ENCODE data around the gene PPIB.
A peak's percentile ranks its signal among the peaks of the same experiment; 100 is the strongest.

The PPIB gene

GRCh38 chr15:64158363-64159134 lies 4.3 kb downstream of the PPIB start:
- DNase-seq (ENCODE audit: low spot score), result no peak

GRCh38 chr15:64157599-64158125 lies 5.2 kb downstream of the PPIB start:
- no peak for DNase-seq (ENCODE audit: low spot score)

- DNase-seq (ENCODE audit: low spot score), result no peak
Observed at GRCh38 chr15:64156652-64157331, 6.0 kb downstream of the PPIB start.

GRCh38 chr15:64155802-64156651 lies 6.8 kb downstream of the PPIB start:
- DNase-seq (ENCODE audit: low spot score), result no peak

GRCh38 chr15:64153480-64154367 lies 9.1 kb downstream of the PPIB start:
- DNase-seq (ENCODE audit: low spot score), result peak; percentile 94

GRCh38 chr15:64152507-64153387 lies 10.1 kb downstream of the PPIB start:
- peak; percentile 63 for DNase-seq (ENCODE audit: low spot score)

GRCh38 chr15:64151727-64152506 lies 10.9 kb downstream of the PPIB start, which contains the start of gene SNX22:
SNX22 (plus strand) TSS chr15:64151731; CDS start chr15:64151776, 45 bp downstream.
- DNase-seq (ENCODE audit: low spot score), result no peak

- no peak for DNase-seq (ENCODE audit: low spot score)
Observed at GRCh38 chr15:64149893-64150578, 12.8 kb downstream of the PPIB start.

- peak; percentile 62 for DNase-seq (ENCODE audit: low spot score)
Observed at GRCh38 chr15:64149424-64149823, 13.4 kb downstream of the PPIB start.

GRCh38 chr15:64148581-64148980 lies 14.2 kb downstream of the PPIB start:
- no peak for DNase-seq (ENCODE audit: low spot score)

- DNase-seq (ENCODE audit: low spot score), result no peak
Observed at GRCh38 chr15:64148168-64148567, 14.7 kb downstream of the PPIB start.

GRCh38 chr15:64146885-64147681 lies 15.7 kb downstream of the PPIB start:
- DNase-seq (ENCODE audit: low spot score), result no peak

- DNase-seq (ENCODE audit: low spot score), result no peak
Observed at GRCh38 chr15:64146520-64146884, 16.3 kb downstream of the PPIB start.

- no peak for DNase-seq (ENCODE audit: low spot score)
Observed at GRCh38 chr15:64146041-64146440, 16.8 kb downstream of the PPIB start.

- DNase-seq (ENCODE audit: low spot score), result no peak
Observed at GRCh38 chr15:64144565-64145281, 18.1 kb downstream of the PPIB start.

GRCh38 chr15:64144192-64144564 lies 18.6 kb downstream of the PPIB start:
- no peak for DNase-seq (ENCODE audit: low spot score)

GRCh38 chr15:64143276-64143675 lies 19.5 kb downstream of the PPIB start:
- no peak for DNase-seq (ENCODE audit: low spot score)

All from cerebellar cortex (tissue), 1 donor.